T-helper 2 cell treated with Interferon-gamma antibody and Interleukin-4, amounts not matched to agents 5 μg/mL and 100 μg/mL, for 36 hours (primary cell): Measurements from ENCODE around the gene SLIT1.

ENCODE experiments used
- DNase-seq: peaks from one replicate; pipeline ENCODE4 v3.0.0; 2021; ENCODE audit warnings: low spot score
- H3K27ac Mint-ChIP-seq: one replicate; pipeline ENCODE4 v1.8.0; 2021; ENCODE audit warnings: mild to moderate bottlenecking, mixed read lengths
- H3K27me3 Mint-ChIP-seq: one replicate; pipeline ENCODE4 v1.8.0; 2021; ENCODE audit warnings: low read depth, mixed read lengths
- H3K36me3 Mint-ChIP-seq: one replicate; pipeline ENCODE4 v1.8.0; 2021; ENCODE audit warnings: low read depth, mixed read lengths
- H3K4me1 Mint-ChIP-seq: one replicate; pipeline ENCODE4 v1.8.0; 2021; ENCODE audit warnings: low read depth, mixed read lengths
- H3K4me3 Mint-ChIP-seq: one replicate; pipeline ENCODE4 v1.8.0; 2022; ENCODE audit warnings: mild to moderate bottlenecking, moderate library complexity, mixed read lengths
- H3K9me3 Mint-ChIP-seq: one replicate; pipeline ENCODE4 v1.8.0; 2021; ENCODE audit warnings: mixed read lengths

SLIT1 gene

GRCh38 chr10:97190450-97190849 is 4.7 kb upstream of the SLIT1 start:
- H3K27ac Mint-ChIP-seq, result no peak overlapping the region
- peaks cover 68% of the 10 kb centered on the region for H3K27me3 Mint-ChIP-seq
- no peak overlapping the region for H3K4me3 Mint-ChIP-seq

DNA sequence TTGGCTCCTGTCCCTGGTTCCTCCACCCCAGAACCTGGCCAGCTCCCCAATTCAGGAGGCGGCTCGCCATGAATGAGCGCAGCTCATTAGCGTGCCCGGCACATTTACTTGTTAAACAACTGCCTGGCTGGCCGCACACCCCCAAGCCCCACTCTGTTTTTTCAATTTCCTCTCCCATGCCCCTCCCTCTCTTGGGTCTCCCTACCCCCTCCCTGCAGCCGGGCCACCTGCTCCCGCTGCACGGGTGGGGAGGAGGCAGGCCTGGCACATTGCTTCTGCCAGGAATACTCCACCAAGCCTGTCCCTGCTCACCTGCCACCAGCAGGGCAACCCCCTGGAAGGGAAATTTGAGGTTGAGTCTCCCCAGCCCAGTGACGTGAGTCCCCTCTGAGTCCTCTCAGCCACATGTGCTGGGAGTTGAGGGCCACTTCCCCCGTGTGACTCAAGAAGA is 2.5 kb upstream of the SLIT1 start:
- no peaks in the 10 kb centered on the region for H3K9me3 Mint-ChIP-seq
- H3K27me3 Mint-ChIP-seq, result peaks cover 75% of the 10 kb centered on the region

More at GRCh38 chr10:97190450-97190849, 4.7 kb upstream of the SLIT1 start:
- DNase-seq, result no peak
- Mint-ChIP-seq H3K36me3 (no peaks in the 10 kb centered on the region), H3K4me1 (peaks cover under 1% of the 10 kb centered on the region), H3K9me3 (no peaks in the 10 kb centered on the region)

GRCh38 chr10:97186911-97187310 is 1.2 kb upstream of the SLIT1 start:
- DNase-seq, result no peak
- H3K27ac Mint-ChIP-seq, result no peak overlapping the region
- no peaks in the 10 kb centered on the region for H3K4me1 Mint-ChIP-seq
- no peaks in the 10 kb centered on the region for H3K36me3 Mint-ChIP-seq
- H3K9me3 Mint-ChIP-seq, result no peaks in the 10 kb centered on the region
- peaks cover 69% of the 10 kb centered on the region for H3K27me3 Mint-ChIP-seq
- no peak overlapping the region for H3K4me3 Mint-ChIP-seq

More for the DNA sequence above, 2.5 kb upstream of the SLIT1 start:
- Mint-ChIP-seq H3K36me3 (no peaks in the 10 kb centered on the region), H3K4me3 (no peak overlapping the region), H3K4me1 (no peaks in the 10 kb centered on the region), H3K27ac (no peak overlapping the region)
- no peak for DNase-seq

GRCh38 chr10:97184971-97185325 is 811 bp downstream of the SLIT1 start:
- Mint-ChIP-seq H3K4me1 (no peaks in the 10 kb centered on the region), H3K27me3 (peaks cover 74% of the 10 kb centered on the region), H3K27ac (no peak overlapping the region)

DNA sequence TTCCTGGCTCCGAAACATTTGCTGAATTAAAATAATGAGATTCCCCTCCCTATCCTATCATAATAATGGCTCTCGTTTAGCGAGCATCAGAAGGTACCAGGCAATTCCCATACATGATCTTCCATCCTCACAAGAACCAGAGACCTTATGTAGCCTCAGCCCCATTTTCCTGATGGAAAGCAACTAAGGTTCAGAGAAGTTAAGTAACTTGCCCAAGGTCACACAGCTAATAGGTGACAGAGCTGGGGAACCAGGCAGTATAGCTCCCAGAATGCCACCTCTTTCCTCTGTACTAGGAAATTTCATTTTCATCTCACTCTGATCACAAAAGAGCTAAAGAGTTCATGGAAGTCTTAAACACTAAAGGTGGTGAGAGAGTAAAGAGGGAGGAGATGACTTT is 2.4 kb downstream of the SLIT1 start:
- Mint-ChIP-seq H3K9me3 (no peaks in the 10 kb centered on the region), H3K27me3 (peaks cover 66% of the 10 kb centered on the region), H3K4me3 (no peak overlapping the region), H3K4me1 (no peaks in the 10 kb centered on the region), H3K27ac (no peak overlapping the region), H3K36me3 (no peaks in the 10 kb centered on the region)
- DNase-seq, result no peak

More at GRCh38 chr10:97184971-97185325, 811 bp downstream of the SLIT1 start:
- DNase-seq, result no peak
- no peaks in the 10 kb centered on the region for H3K9me3 Mint-ChIP-seq
- H3K36me3 Mint-ChIP-seq, result no peaks in the 10 kb centered on the region
- peak overlapping the region; percentile 37 for H3K4me3 Mint-ChIP-seq

GRCh38 chr10:97182288-97182990 is 3.3 kb downstream of the SLIT1 start:
- H3K36me3 Mint-ChIP-seq, result no peaks in the 10 kb centered on the region
- H3K4me1 Mint-ChIP-seq, result no peaks in the 10 kb centered on the region
- H3K27me3 Mint-ChIP-seq, result peaks cover 59% of the 10 kb centered on the region
- no peak for DNase-seq
- no peak overlapping the region for H3K27ac Mint-ChIP-seq
- no peaks in the 10 kb centered on the region for H3K9me3 Mint-ChIP-seq
- H3K4me3 Mint-ChIP-seq, result no peak overlapping the region

DNA sequence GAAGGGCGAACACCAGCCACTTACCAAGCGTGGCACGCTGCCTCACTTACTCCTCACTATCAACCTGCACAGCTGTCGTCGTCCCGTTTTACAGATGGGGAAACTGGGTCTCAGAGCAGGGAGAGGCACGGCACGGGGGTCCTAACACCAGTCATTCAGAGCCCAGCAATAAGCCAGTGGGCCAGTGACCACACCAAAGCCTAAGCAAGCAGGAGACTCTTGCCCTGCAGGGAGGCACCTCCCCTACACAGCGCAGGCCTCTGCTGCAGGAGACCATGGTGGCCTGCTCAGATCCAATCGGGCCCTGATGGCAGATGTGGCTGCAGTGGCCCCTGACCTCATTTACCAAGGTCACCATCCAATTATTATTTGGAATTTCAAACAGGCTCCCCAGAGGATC is 4.8 kb downstream of the SLIT1 start:
- no peak for DNase-seq
- Mint-ChIP-seq H3K27me3 (peaks cover 46% of the 10 kb centered on the region), H3K4me3 (no peak overlapping the region), H3K4me1 (no peaks in the 10 kb centered on the region), H3K36me3 (no peaks in the 10 kb centered on the region), H3K27ac (no peak overlapping the region), H3K9me3 (no peaks in the 10 kb centered on the region)

DNA sequence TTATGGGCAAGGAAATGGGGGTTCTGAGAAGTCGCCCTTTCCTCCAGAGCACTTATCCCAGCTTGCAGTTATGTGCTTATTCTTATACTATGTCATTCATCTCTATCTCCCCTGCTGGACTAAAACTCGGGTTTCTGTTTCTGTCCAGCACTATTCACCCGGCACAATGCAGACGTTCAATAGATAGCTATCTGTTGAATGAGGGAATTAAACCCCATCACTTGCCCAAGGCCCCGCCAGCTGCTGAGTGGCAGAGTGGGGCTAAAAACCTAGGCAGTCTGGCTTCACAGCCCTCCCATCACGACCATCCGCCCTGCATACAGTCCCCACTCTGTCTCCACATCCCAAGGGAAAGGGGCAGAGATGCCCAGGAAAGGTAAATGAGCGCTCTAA is 5.4 kb downstream of the SLIT1 start:
- no peak for DNase-seq
- Mint-ChIP-seq H3K27ac (no peak overlapping the region), H3K9me3 (no peaks in the 10 kb centered on the region), H3K36me3 (no peaks in the 10 kb centered on the region), H3K27me3 (peaks cover 44% of the 10 kb centered on the region), H3K4me1 (no peaks in the 10 kb centered on the region), H3K4me3 (no peak overlapping the region)

- peaks cover 41% of the 10 kb centered on the region for H3K27me3 Mint-ChIP-seq
- no peak overlapping the region for H3K27ac Mint-ChIP-seq
- H3K4me3 Mint-ChIP-seq, result no peak overlapping the region
- no peak for DNase-seq
- H3K4me1 Mint-ChIP-seq, result no peaks in the 10 kb centered on the region
- H3K36me3 Mint-ChIP-seq, result no peaks in the 10 kb centered on the region
- no peaks in the 10 kb centered on the region for H3K9me3 Mint-ChIP-seq
Observed at GRCh38 chr10:97179731-97180362, 5.9 kb downstream of the SLIT1 start.

DNA sequence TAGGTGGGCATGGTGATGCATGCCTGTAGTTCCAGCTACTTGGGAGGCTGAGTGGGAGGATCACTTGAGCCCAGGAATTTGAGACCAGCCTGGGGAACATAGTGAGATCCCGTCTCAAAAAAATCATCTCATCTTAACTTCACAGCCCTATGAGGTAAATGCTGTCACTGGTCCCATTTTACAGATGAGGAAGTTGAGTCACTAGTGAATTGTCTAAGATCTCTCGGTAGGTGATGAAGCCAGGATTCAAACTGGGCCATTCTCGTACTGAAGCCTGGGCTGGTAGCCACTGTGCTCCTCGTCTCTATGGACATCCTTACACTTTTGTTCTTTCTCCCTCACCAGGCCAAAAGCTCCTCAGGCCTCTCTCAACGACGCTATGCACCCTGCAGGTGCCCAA is 6.4 kb downstream of the SLIT1 start:
- Mint-ChIP-seq H3K27me3 (peaks cover 36% of the 10 kb centered on the region), H3K36me3 (no peaks in the 10 kb centered on the region)

DNA sequence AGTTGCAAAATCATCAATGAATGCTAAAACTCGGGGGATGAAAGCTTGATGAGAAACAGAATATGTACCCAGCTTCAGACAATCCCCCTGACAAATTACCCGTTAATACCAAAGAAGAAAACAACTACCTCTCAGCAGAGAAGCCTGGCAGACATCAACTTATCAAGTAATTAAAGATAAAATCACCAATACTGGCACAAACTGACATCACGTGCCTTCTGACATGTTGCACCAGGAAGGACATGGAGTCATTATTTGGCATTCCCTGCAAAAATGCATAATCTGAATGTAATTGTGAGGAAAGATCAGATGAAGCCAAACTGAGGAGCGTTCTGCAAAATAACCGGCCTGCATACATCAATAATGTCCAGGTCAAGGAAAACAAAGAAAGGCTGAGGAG is 7.7 kb downstream of the SLIT1 start:
- Mint-ChIP-seq H3K27ac (no peak overlapping the region), H3K4me1 (no peaks in the 10 kb centered on the region), H3K4me3 (no peak overlapping the region), H3K27me3 (peaks cover 23% of the 10 kb centered on the region), H3K36me3 (no peaks in the 10 kb centered on the region), H3K9me3 (no peaks in the 10 kb centered on the region)
- DNase-seq, result no peak

More for the DNA sequence above, 6.4 kb downstream of the SLIT1 start:
- Mint-ChIP-seq H3K4me3 (no peak overlapping the region), H3K9me3 (no peaks in the 10 kb centered on the region), H3K27ac (no peak overlapping the region), H3K4me1 (no peaks in the 10 kb centered on the region)
- DNase-seq, result no peak

DNA sequence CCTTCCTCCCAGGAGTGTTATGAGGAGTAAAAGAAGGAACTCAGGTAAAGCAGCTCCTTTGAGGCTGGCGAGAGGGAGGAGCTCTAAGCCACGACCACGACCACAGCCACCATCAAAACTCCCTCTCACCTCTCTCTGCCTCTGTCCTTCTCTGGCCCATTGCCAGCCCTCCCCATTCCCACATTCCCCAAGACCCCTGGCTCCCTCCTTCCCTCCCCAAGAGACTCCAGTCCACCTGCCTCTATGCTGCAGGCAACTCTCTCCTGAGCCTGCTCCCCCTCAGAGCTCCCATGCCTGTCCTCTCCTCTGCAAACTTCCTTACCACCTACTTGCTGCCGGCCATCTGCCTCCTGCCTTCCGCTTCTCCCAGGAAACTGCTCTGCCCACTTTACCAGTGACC is 9.5 kb downstream of the SLIT1 start:
- Mint-ChIP-seq H3K27me3 (peaks cover 27% of the 10 kb centered on the region), H3K9me3 (no peaks in the 10 kb centered on the region), H3K4me3 (no peak overlapping the region), H3K27ac (no peak overlapping the region), H3K4me1 (no peaks in the 10 kb centered on the region), H3K36me3 (no peaks in the 10 kb centered on the region)
- no peak for DNase-seq

- H3K4me3 Mint-ChIP-seq, result no peak overlapping the region
- H3K36me3 Mint-ChIP-seq, result no peaks in the 10 kb centered on the region
- no peaks in the 10 kb centered on the region for H3K9me3 Mint-ChIP-seq
- no peak overlapping the region for H3K27ac Mint-ChIP-seq
- peaks cover 25% of the 10 kb centered on the region for H3K27me3 Mint-ChIP-seq
- DNase-seq, result no peak
- H3K4me1 Mint-ChIP-seq, result no peaks in the 10 kb centered on the region
Observed at GRCh38 chr10:97175586-97175985, 10.2 kb downstream of the SLIT1 start.

DNA sequence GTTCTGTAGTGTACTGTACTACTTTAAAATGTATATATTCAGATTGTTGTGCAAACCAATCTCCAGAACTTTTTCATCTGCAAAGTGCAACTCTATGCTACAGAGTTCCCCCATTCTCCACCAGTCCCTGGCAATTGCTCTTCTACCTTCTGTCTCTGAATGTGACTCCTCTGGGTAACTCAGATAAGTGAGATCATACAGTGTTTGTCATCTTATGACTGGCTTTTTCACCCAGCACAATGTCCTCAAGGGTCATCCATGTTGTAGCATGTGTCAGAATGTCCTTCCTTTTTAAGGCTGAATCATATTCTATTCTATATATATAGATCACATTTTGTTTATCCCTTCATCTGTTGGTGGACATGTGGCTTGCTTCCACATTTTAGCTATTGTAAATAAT is 10.8 kb downstream of the SLIT1 start:
- no peak for DNase-seq
- Mint-ChIP-seq H3K4me1 (no peaks in the 10 kb centered on the region), H3K4me3 (no peak overlapping the region), H3K9me3 (no peaks in the 10 kb centered on the region), H3K36me3 (no peaks in the 10 kb centered on the region), H3K27ac (no peak overlapping the region), H3K27me3 (peaks cover 18% of the 10 kb centered on the region)
